Central memory CD8-positive, alpha-beta T cell (primary cell): Measurements from ENCODE around the gene GPR156.
"Not testable (repeated sequence)": the region's sequence is repeated elsewhere in the genome, so short reads cannot be mapped to it uniquely, and the experiment has no call there.

ENCODE experiments used
- ATAC-seq: fragments of 150-1000 bp; cut with Tn5 transposase; replicated peaks from 2 replicates; pipeline ENCODE4 v1.10.0; 2022; ENCODE audit warnings: mild to moderate bottlenecking, moderate FRiP score, moderate number of reproducible peaks; ENCODE audit not compliant: poor library complexity, severe bottlenecking; ENCODE audit errors: extremely low read depth
- DNase-seq, 2 donors: peaks; one replicate each; pipeline ENCODE4 v3.0.0; 2021; ENCODE audit warnings: low spot score in 2 of 2
- H3K27ac Mint-ChIP-seq: one replicate; pipeline ENCODE4 v1.8.0; 2022; ENCODE audit warnings: low read depth, mild to moderate bottlenecking, moderate library complexity, mixed read lengths
- H3K27me3 Mint-ChIP-seq: one replicate; pipeline ENCODE4 v1.8.0; 2022; ENCODE audit warnings: mixed read lengths
- H3K36me3 Mint-ChIP-seq: one replicate; pipeline ENCODE4 v1.8.0; 2022; ENCODE audit warnings: mild to moderate bottlenecking, moderate library complexity, mixed read lengths; ENCODE audit not compliant: insufficient read depth
- H3K4me1 Mint-ChIP-seq: one replicate; pipeline ENCODE4 v1.8.0; 2022; ENCODE audit warnings: mixed read lengths
- H3K4me3 Mint-ChIP-seq: one replicate; pipeline ENCODE4 v1.8.0; 2022; ENCODE audit warnings: mild to moderate bottlenecking, moderate library complexity, mixed read lengths
- H3K9me3 Mint-ChIP-seq: one replicate; pipeline ENCODE4 v1.8.0; 2022; ENCODE audit warnings: mixed read lengths

Gene GPR156

GRCh38 chr3:120284747-120285507 lies at the start of gene GPR156:
Gene GPR156, minus strand, starts transcription at chr3:120285222. Its CDS starts 41,124 bp downstream, at chr3:120244098.
- Mint-ChIP-seq H3K27ac (no peak within 1 kb of the TSS), H3K27me3 (peaks cover 87% of the 10 kb centered on the region), H3K4me1 (no peaks in the 10 kb centered on the region), H3K9me3 (no peaks in the 10 kb centered on the region), H3K4me3 (no peak within 1 kb of the TSS), H3K36me3 (no peaks in the 10 kb centered on the region)
- ATAC-seq (no peak), DNase-seq (no peak)

- ATAC-seq = no peak
- H3K9me3 Mint-ChIP-seq = no peaks in the 10 kb centered on the region
Measured at GRCh38 chr3:120332646-120333045, 47.6 kb upstream of the GPR156 start.

GRCh38 chr3:120331076-120331475 lies 46.1 kb upstream of the GPR156 start:
- Mint-ChIP-seq H3K4me3 (no peak overlapping the region), H3K36me3 (peaks cover 47% of the 10 kb centered on the region), H3K27me3 (no peaks in the 10 kb centered on the region), H3K9me3 (no peaks in the 10 kb centered on the region), H3K4me1 (peaks cover 4% of the 10 kb centered on the region), H3K27ac (no peak overlapping the region)
- DNase-seq (no peak), ATAC-seq (no peak)

More at GRCh38 chr3:120332646-120333045, 47.6 kb upstream of the GPR156 start:
- Mint-ChIP-seq H3K36me3 (peaks cover 43% of the 10 kb centered on the region), H3K27ac (no peak overlapping the region), H3K4me3 (no peak overlapping the region), H3K27me3 (no peaks in the 10 kb centered on the region), H3K4me1 (peaks cover 7% of the 10 kb centered on the region)
- DNase-seq = no peak

GRCh38 chr3:120326784-120327183 lies 41.8 kb upstream of the GPR156 start:
- Mint-ChIP-seq H3K36me3 (peaks cover 33% of the 10 kb centered on the region), H3K4me1 (no peaks in the 10 kb centered on the region)

GRCh38 chr3:120324190-120324589 lies 39.2 kb upstream of the GPR156 start:
- H3K4me3 Mint-ChIP-seq = no peak overlapping the region

More at GRCh38 chr3:120326784-120327183, 41.8 kb upstream of the GPR156 start:
- no peaks in the 10 kb centered on the region for H3K9me3 Mint-ChIP-seq
- no peak overlapping the region for H3K4me3 Mint-ChIP-seq
- no peaks in the 10 kb centered on the region for H3K27me3 Mint-ChIP-seq
- ATAC-seq (no peak), DNase-seq (no peak)
- H3K27ac Mint-ChIP-seq = no peak overlapping the region

GRCh38 chr3:120323761-120324160 lies 38.7 kb upstream of the GPR156 start:
- not testable (repeated sequence) for H3K4me3 Mint-ChIP-seq, H3K9me3 Mint-ChIP-seq, DNase-seq, H3K27me3 Mint-ChIP-seq, ATAC-seq, H3K4me1 Mint-ChIP-seq, H3K27ac Mint-ChIP-seq
- H3K36me3 Mint-ChIP-seq = peaks cover 23% of the 10 kb centered on the region

More at GRCh38 chr3:120324190-120324589, 39.2 kb upstream of the GPR156 start:
- Mint-ChIP-seq H3K9me3 (no peaks in the 10 kb centered on the region), H3K36me3 (peaks cover 23% of the 10 kb centered on the region), H3K4me1 (no peaks in the 10 kb centered on the region), H3K27me3 (no peaks in the 10 kb centered on the region), H3K27ac (no peak overlapping the region)
- DNase-seq (no peak), ATAC-seq (no peak)

- peaks cover 2% of the 10 kb centered on the region for H3K36me3 Mint-ChIP-seq
- H3K4me1 Mint-ChIP-seq = peaks cover 5% of the 10 kb centered on the region
- no peak for DNase-seq
- H3K27me3 Mint-ChIP-seq = no peaks in the 10 kb centered on the region
- no peak for ATAC-seq
- H3K27ac Mint-ChIP-seq = no peak overlapping the region
- peaks cover 6% of the 10 kb centered on the region for H3K9me3 Mint-ChIP-seq
- H3K4me3 Mint-ChIP-seq = no peak overlapping the region
Measured at GRCh38 chr3:120311863-120312794, 27.1 kb upstream of the GPR156 start.

- Mint-ChIP-seq H3K4me1 (no peaks in the 10 kb centered on the region), H3K4me3 (no peak overlapping the region), H3K9me3 (no peaks in the 10 kb centered on the region), H3K36me3 (no peaks in the 10 kb centered on the region), H3K27me3 (no peaks in the 10 kb centered on the region), H3K27ac (no peak overlapping the region)
- DNase-seq (no peak), ATAC-seq (no peak)
Measured at GRCh38 chr3:120306519-120307455, 21.8 kb upstream of the GPR156 start.

- Mint-ChIP-seq H3K4me1 (no peaks in the 10 kb centered on the region), H3K36me3 (no peaks in the 10 kb centered on the region), H3K4me3 (no peak overlapping the region), H3K27ac (no peak overlapping the region), H3K27me3 (no peaks in the 10 kb centered on the region), H3K9me3 (no peaks in the 10 kb centered on the region)
- DNase-seq (no peak), ATAC-seq (no peak)
Measured at GRCh38 chr3:120304616-120305015, 19.6 kb upstream of the GPR156 start.

- ATAC-seq = no peak
- H3K9me3 Mint-ChIP-seq = no peaks in the 10 kb centered on the region
- H3K4me1 Mint-ChIP-seq = no peaks in the 10 kb centered on the region
- H3K36me3 Mint-ChIP-seq = no peaks in the 10 kb centered on the region
- DNase-seq = no peak
- no peak overlapping the region for H3K4me3 Mint-ChIP-seq
- H3K27ac Mint-ChIP-seq = no peak overlapping the region
- H3K27me3 Mint-ChIP-seq = no peaks in the 10 kb centered on the region
Measured at GRCh38 chr3:120302361-120302760, 17.3 kb upstream of the GPR156 start.

GRCh38 chr3:120300971-120301370 lies 15.9 kb upstream of the GPR156 start:
- no peaks in the 10 kb centered on the region for H3K4me1 Mint-ChIP-seq
- DNase-seq = no peak
- no peaks in the 10 kb centered on the region for H3K9me3 Mint-ChIP-seq
- H3K36me3 Mint-ChIP-seq = no peaks in the 10 kb centered on the region
- H3K4me3 Mint-ChIP-seq = no peak overlapping the region
- no peak overlapping the region for H3K27ac Mint-ChIP-seq
- H3K27me3 Mint-ChIP-seq = peaks cover 10% of the 10 kb centered on the region
- ATAC-seq = no peak

- Mint-ChIP-seq H3K36me3 (no peaks in the 10 kb centered on the region), H3K27me3 (peaks cover 11% of the 10 kb centered on the region), H3K4me1 (no peaks in the 10 kb centered on the region), H3K27ac (no peak overlapping the region), H3K9me3 (no peaks in the 10 kb centered on the region), H3K4me3 (no peak overlapping the region)
- ATAC-seq (no peak), DNase-seq (no peak)
Measured at GRCh38 chr3:120299403-120299802, 14.4 kb upstream of the GPR156 start.
